H9 (cell line): ENCODE data around the gene EPB41L1. TPM values are rescaled to one million over a fixed set of nuclear protein-coding genes. Genes with fewer than 3 reads are reported as not detected.

ENCODE experiments used
- DNase-seq: peaks from one replicate; pipeline ENCODE4 v3.0.0-alpha.2; 2017
- H2AFZ ChIP-seq: one replicate; pipeline ENCODE4 v1.6.1; 2013; ENCODE audit warnings: mild to moderate bottlenecking, low read length, control low read depth, moderate library complexity
- H2AK5ac ChIP-seq: 2 replicates; pipeline ENCODE4 v1.6.1; 2013; ENCODE audit warnings: low read length, control low read depth, mixed read lengths; ENCODE audit not compliant: insufficient read length
- H2BK120ac ChIP-seq: one replicate; pipeline ENCODE4 v1.6.1; 2013; ENCODE audit warnings: low read depth, mild to moderate bottlenecking, low read length, control low read depth, inconsistent platforms; ENCODE audit not compliant: poor library complexity, severe bottlenecking
- H2BK12ac ChIP-seq: 2 replicates; pipeline ENCODE4 v1.6.1; 2013; ENCODE audit warnings: low read length, control low read depth, mixed read lengths, low read depth; ENCODE audit not compliant: insufficient read length
- H2BK15ac ChIP-seq: 2 replicates; pipeline ENCODE4 v1.6.1; 2013; ENCODE audit warnings: low read depth, low read length, control low read depth
- H2BK20ac ChIP-seq: one replicate; pipeline ENCODE4 v1.6.1; 2013; ENCODE audit warnings: low read depth, mild to moderate bottlenecking, low read length, control low read depth, inconsistent platforms; ENCODE audit not compliant: poor library complexity, severe bottlenecking
- H2BK5ac ChIP-seq: 2 replicates; pipeline ENCODE4 v1.6.1; 2013; ENCODE audit warnings: low read length, control low read depth, mixed read lengths; ENCODE audit not compliant: insufficient read length
- H3K14ac ChIP-seq: 2 replicates; pipeline ENCODE4 v1.6.1; 2013; ENCODE audit warnings: low read length, control low read depth; ENCODE audit not compliant: insufficient read depth
- H3K18ac ChIP-seq: 2 replicates; pipeline ENCODE4 v1.6.1; 2013; ENCODE audit warnings: low read depth, mild to moderate bottlenecking, mixed read lengths, low read length, control low read depth; ENCODE audit not compliant: insufficient read length
- H3K23ac ChIP-seq: 2 replicates; pipeline ENCODE4 v1.6.1; 2013; ENCODE audit warnings: low read length, control low read depth, mixed read lengths, low read depth; ENCODE audit not compliant: insufficient read length
- H3K23me2 ChIP-seq: 2 replicates; pipeline ENCODE4 v1.6.1; 2013; ENCODE audit warnings: low read depth, mild to moderate bottlenecking, mixed read lengths, low read length, control low read depth; ENCODE audit not compliant: insufficient read length, poor library complexity, severe bottlenecking
- H3K27ac ChIP-seq: 2 replicates; pipeline ENCODE4 v1.5.1; 2013; ENCODE audit warnings: low read length, control low read depth, mixed read lengths, low read depth; ENCODE audit not compliant: insufficient read length
- H3K27me3 ChIP-seq: 2 replicates; pipeline ENCODE4 v1.6.1; 2013; ENCODE audit warnings: low read length, control low read depth, inconsistent platforms; ENCODE audit not compliant: insufficient read depth
- H3K4ac ChIP-seq: 2 replicates; pipeline ENCODE4 v1.6.1; 2013; ENCODE audit warnings: low read depth, mild to moderate bottlenecking, control low read depth, inconsistent platforms, low read length, moderate library complexity
- H3K4me1 ChIP-seq: 2 replicates; pipeline ENCODE4 v1.6.1; 2013; ENCODE audit warnings: low read length, control low read depth, inconsistent platforms; ENCODE audit not compliant: insufficient read depth
- H3K4me2 ChIP-seq: 2 replicates; pipeline ENCODE4 v1.6.1; 2013; ENCODE audit warnings: low read length, control low read depth, mixed read lengths; ENCODE audit not compliant: insufficient read length, insufficient read depth
- H3K56ac ChIP-seq: 2 replicates; pipeline ENCODE4 v1.6.1; 2013; ENCODE audit warnings: low read depth, mild to moderate bottlenecking, mixed read lengths, low read length, control low read depth; ENCODE audit not compliant: insufficient read length
- H3K79me1 ChIP-seq: 2 replicates; pipeline ENCODE4 v1.6.1; 2013; ENCODE audit warnings: low read depth, mild to moderate bottlenecking, moderate library complexity, low read length, control low read depth, inconsistent platforms; ENCODE audit not compliant: insufficient read depth, poor library complexity, severe bottlenecking
- H3K79me2 ChIP-seq: 2 replicates; pipeline ENCODE4 v1.6.1; 2013; ENCODE audit warnings: low read length, control low read depth, inconsistent platforms; ENCODE audit not compliant: insufficient read depth
- H3K9ac ChIP-seq: 2 replicates; pipeline ENCODE4 v1.6.1; 2013; ENCODE audit warnings: low read length, control low read depth, mixed read lengths; ENCODE audit not compliant: insufficient read length; ENCODE audit errors: extremely low read depth
- H3K9me3 ChIP-seq: one replicate; pipeline ENCODE4 v1.6.1; 2013; ENCODE audit warnings: low read depth, low read length, inconsistent platforms; ENCODE audit not compliant: control insufficient read depth
- H3T11ph ChIP-seq: one replicate; pipeline ENCODE4 v1.6.1; 2013; ENCODE audit warnings: mild to moderate bottlenecking, low read length, control low read depth, inconsistent platforms
- H4K20me1 ChIP-seq: one replicate; pipeline ENCODE4 v1.6.1; 2013; ENCODE audit not compliant: control insufficient read depth, insufficient read length, insufficient read depth
- H4K5ac ChIP-seq: 2 replicates; pipeline ENCODE4 v1.6.1; 2013; ENCODE audit warnings: low read depth, mild to moderate bottlenecking, mixed read lengths, low read length, control low read depth; ENCODE audit not compliant: insufficient read length
- H4K8ac ChIP-seq: replicated peaks from 2 replicates; pipeline ENCODE4 v1.6.1; 2013; ENCODE audit warnings: low read length, control low read depth, mixed read lengths, low read depth; ENCODE audit not compliant: insufficient read length
- H4K91ac ChIP-seq: 2 replicates; pipeline ENCODE4 v1.6.1; 2013; ENCODE audit warnings: low read depth, mild to moderate bottlenecking, moderate library complexity, mixed read lengths, low read length, control low read depth; ENCODE audit not compliant: insufficient read length
- H3K27ac Mint-ChIP-seq, 3 experiments: 2 replicates in 2 of 3; 3 replicates in 1 of 3; pipeline ENCODE4 v1.8.0; 2020 to 2021; ENCODE audit warnings: mixed read lengths in 3 of 3, mild to moderate bottlenecking in 1 of 3, moderate library complexity in 1 of 3
- H3K27me3 Mint-ChIP-seq: 2 replicates; pipeline ENCODE4 v1.8.0; 2021; ENCODE audit warnings: low read depth, mild to moderate bottlenecking, moderate library complexity, mixed read lengths
- H3K36me3 Mint-ChIP-seq, 3 experiments: 2 replicates in 2 of 3; 3 replicates in 1 of 3; pipeline ENCODE4 v1.8.0; 2020 to 2021; ENCODE audit warnings: low read depth in 3 of 3, mixed read lengths in 3 of 3; ENCODE audit not compliant: insufficient read depth in 1 of 3
- H3K4me1 Mint-ChIP-seq, 2 experiments: 2 replicates each; pipeline ENCODE4 v1.8.0; 2020; ENCODE audit warnings: mixed read lengths in 2 of 2
- H3K4me3 Mint-ChIP-seq, 2 experiments: 2 replicates in 1 of 2; 3 replicates in 1 of 2; pipeline ENCODE4 v1.8.0; 2020 to 2021; ENCODE audit warnings: mild to moderate bottlenecking in 2 of 2, mixed read lengths in 2 of 2, moderate library complexity in 1 of 2
- H3K9me3 Mint-ChIP-seq, 2 experiments: 2 replicates in 1 of 2; 3 replicates in 1 of 2; pipeline ENCODE4 v1.8.0; 2020; ENCODE audit warnings: mild to moderate bottlenecking in 2 of 2, mixed read lengths in 2 of 2, moderate library complexity in 1 of 2
- WGBS: extraction: QIAGEN DNeasy Blood & Tissue Kit; methylation state at CpG from one replicate; pipeline ENCODE4 v1.1.7; 2013; ENCODE audit warnings: missing lambda C conversion rate, low lambda C conversion rate, mixed read lengths; ENCODE audit not compliant: insufficient read length; ENCODE audit errors: extremely low coverage; 5-methylcytosine and 5-hydroxymethylcytosine counted together
- total RNA-seq: library from RNA; stranded (reverse); gene quantifications from 2 replicates; pipeline ENCODE4 v1.2.1, GENCODE V29; 2021
- TF ChIP-seq, protein P1 (sequence below): fragments of 200-600 bp; sonication (generic); conservative IDR thresholded peaks from 3 replicates; pipeline ENCODE4 v1.8.0; 2021; ENCODE audit warnings: antibody characterized with exemption, mild to moderate bottlenecking

EPB41L1 gene
- total RNA-seq, 1 experiment from 2014 or later, result 31.1 TPM

GRCh38 chr20:36251426-36251825 lies 96.9 kb downstream of the EPB41L1 start:
- Histone ChIP-seq H3K23ac (no peak overlapping the region), H4K91ac (no peak overlapping the region), H3K18ac (no peak overlapping the region), H4K5ac (no peak overlapping the region), H2BK120ac (no peak overlapping the region), H3K4me1 (0 out of 2 replicates have a peak, but pooled peaks cover 5% of the 10 kb centered on the region), H3K9ac (no peak overlapping the region), H2BK5ac (no peak overlapping the region), H3K4ac (no peak overlapping the region), H3K79me2 (no peaks in the 10 kb centered on the region), H4K8ac (no peak overlapping the region), H2BK15ac (no peak overlapping the region), H2AK5ac (no peak overlapping the region), H3K79me1 (no peaks in the 10 kb centered on the region), H4K20me1 (no peaks in the 10 kb centered on the region), H2AFZ (no peak overlapping the region), H3K14ac (no peak overlapping the region), H2BK12ac (no peak overlapping the region), H3K27ac (no peak overlapping the region), H3K9me3 (no peaks in the 10 kb centered on the region), H3K27me3 (no peaks in the 10 kb centered on the region), H3K23me2 (no peaks in the 10 kb centered on the region), H3K56ac (no peak overlapping the region), H3T11ph (no peak overlapping the region), H3K4me2 (no peak overlapping the region), H2BK20ac (no peak overlapping the region)
- no peak overlapping the region; a peak in 1 of 7 replicates for H3K27ac Mint-ChIP-seq
- H3K4me1 Mint-ChIP-seq, result peaks cover 4% of the 10 kb centered on the region in 2 experiments; a peak in 3 of 4 replicates
- H3K27me3 Mint-ChIP-seq, result no peaks in the 10 kb centered on the region
- peaks cover 9 to 49% (median 44%) of the 10 kb centered on the region in 3 experiments; a peak in 6 of 7 replicates for H3K36me3 Mint-ChIP-seq
- no peak overlapping the region for H3K4me3 Mint-ChIP-seq
- TF ChIP-seq, protein P1, sequence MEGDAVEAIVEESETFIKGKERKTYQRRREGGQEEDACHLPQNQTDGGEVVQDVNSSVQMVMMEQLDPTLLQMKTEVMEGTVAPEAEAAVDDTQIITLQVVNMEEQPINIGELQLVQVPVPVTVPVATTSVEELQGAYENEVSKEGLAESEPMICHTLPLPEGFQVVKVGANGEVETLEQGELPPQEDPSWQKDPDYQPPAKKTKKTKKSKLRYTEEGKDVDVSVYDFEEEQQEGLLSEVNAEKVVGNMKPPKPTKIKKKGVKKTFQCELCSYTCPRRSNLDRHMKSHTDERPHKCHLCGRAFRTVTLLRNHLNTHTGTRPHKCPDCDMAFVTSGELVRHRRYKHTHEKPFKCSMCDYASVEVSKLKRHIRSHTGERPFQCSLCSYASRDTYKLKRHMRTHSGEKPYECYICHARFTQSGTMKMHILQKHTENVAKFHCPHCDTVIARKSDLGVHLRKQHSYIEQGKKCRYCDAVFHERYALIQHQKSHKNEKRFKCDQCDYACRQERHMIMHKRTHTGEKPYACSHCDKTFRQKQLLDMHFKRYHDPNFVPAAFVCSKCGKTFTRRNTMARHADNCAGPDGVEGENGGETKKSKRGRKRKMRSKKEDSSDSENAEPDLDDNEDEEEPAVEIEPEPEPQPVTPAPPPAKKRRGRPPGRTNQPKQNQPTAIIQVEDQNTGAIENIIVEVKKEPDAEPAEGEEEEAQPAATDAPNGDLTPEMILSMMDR, result no peak
- H3K9me3 Mint-ChIP-seq, result no peaks in the 10 kb centered on the region
- WGBS, result no CpG with 5 or more reads among the region's 5 CpGs
- no peak for DNase-seq
